ENCODE results near the gene NACAD.

NACAD gene

GRCh38 chr7:45125193-45125904 lies 36.6 kb upstream of the NACAD start:
- TF ChIP-seq GATA2 (IDR thresholded peaks at IDR 0.05; ENCODE audit: low read depth, low read length) (no peak), GATA3 (IDR thresholded peaks at IDR 0.05; ENCODE audit: low read depth, low read length) (no peak)

GRCh38 chr7:45123913-45124710 lies 35.3 kb upstream of the NACAD start:
- TF ChIP-seq GATA3 (IDR thresholded peaks at IDR 0.05; ENCODE audit: low read depth, low read length), result no peak
- TF ChIP-seq GATA2 (IDR thresholded peaks at IDR 0.05; ENCODE audit: low read depth, low read length), result no peak

GRCh38 chr7:45122975-45123860 lies 34.4 kb upstream of the NACAD start:
- TF ChIP-seq GATA3 (IDR thresholded peaks at IDR 0.05; ENCODE audit: low read depth, low read length) (no peak), GATA2 (IDR thresholded peaks at IDR 0.05; ENCODE audit: low read depth, low read length) (no peak)

GRCh38 chr7:45119550-45119949 lies 30.8 kb upstream of the NACAD start:
- no peak for TF ChIP-seq GATA3 (IDR thresholded peaks at IDR 0.05; ENCODE audit: low read depth, low read length)
- TF ChIP-seq GATA2 (IDR thresholded peaks at IDR 0.05; ENCODE audit: low read depth, low read length), result no peak

- no peak for TF ChIP-seq GATA3 (IDR thresholded peaks at IDR 0.05; ENCODE audit: low read depth, low read length)
- TF ChIP-seq GATA2 (IDR thresholded peaks at IDR 0.05; ENCODE audit: low read depth, low read length), result no peak
Measured at GRCh38 chr7:45118889-45119331, 30.1 kb upstream of the NACAD start.

- TF ChIP-seq GATA3 (IDR thresholded peaks at IDR 0.05; ENCODE audit: low read depth, low read length), result no peak
Measured at GRCh38 chr7:45118292-45118691, 29.5 kb upstream of the NACAD start.

- TF ChIP-seq GATA3 (IDR thresholded peaks at IDR 0.05; ENCODE audit: low read depth, low read length), result no peak
- TF ChIP-seq GATA2 (IDR thresholded peaks at IDR 0.05; ENCODE audit: low read depth, low read length), result no peak
Measured at GRCh38 chr7:45117582-45117981, 28.8 kb upstream of the NACAD start.

- TF ChIP-seq GATA3 (IDR thresholded peaks at IDR 0.05; ENCODE audit: low read depth, low read length), result no peak
- no peak for TF ChIP-seq GATA2 (IDR thresholded peaks at IDR 0.05; ENCODE audit: low read depth, low read length)
Measured at GRCh38 chr7:45116048-45116447, 27.3 kb upstream of the NACAD start.

GRCh38 chr7:45114926-45115325 lies 26.2 kb upstream of the NACAD start:
- TF ChIP-seq GATA3 (IDR thresholded peaks at IDR 0.05; ENCODE audit: low read depth, low read length) (no peak), GATA2 (IDR thresholded peaks at IDR 0.05; ENCODE audit: low read depth, low read length) (no peak)

GRCh38 chr7:45112648-45113047 lies 23.9 kb upstream of the NACAD start:
- TF ChIP-seq GATA2 (IDR thresholded peaks at IDR 0.05; ENCODE audit: low read depth, low read length) (no peak), GATA3 (IDR thresholded peaks at IDR 0.05; ENCODE audit: low read depth, low read length) (no peak)

GRCh38 chr7:45111298-45112223 lies 22.8 kb upstream of the NACAD start, which contains the start of gene TBRG4:
TBRG4 (minus strand) TSS chr7:45111697; CDS start chr7:45109237, 2,460 bp downstream.
- TF ChIP-seq GATA2 (IDR thresholded peaks at IDR 0.05; ENCODE audit: low read depth, low read length) (no peak), GATA3 (IDR thresholded peaks at IDR 0.05; ENCODE audit: low read depth, low read length) (no peak)

- TF ChIP-seq GATA2 (IDR thresholded peaks at IDR 0.05; ENCODE audit: low read depth, low read length), result no peak
- TF ChIP-seq GATA3 (IDR thresholded peaks at IDR 0.05; ENCODE audit: low read depth, low read length), result no peak
Measured at GRCh38 chr7:45108863-45109262, 20.1 kb upstream of the NACAD start.

GRCh38 chr7:45107356-45107755 lies 18.6 kb upstream of the NACAD start:
- no peak for TF ChIP-seq GATA3 (IDR thresholded peaks at IDR 0.05; ENCODE audit: low read depth, low read length)
- TF ChIP-seq GATA2 (IDR thresholded peaks at IDR 0.05; ENCODE audit: low read depth, low read length), result no peak

All from SH-SY5Y (cell line).